ENCODE measurements around the gene PARVB. TPM values are rescaled to one million over a fixed set of nuclear protein-coding genes. Genes with fewer than 3 reads are reported as not detected.

PARVB gene
- total and polyA plus RNA-seq, 5 donors from 2014 or later, result 3.7 to 20.6 (median 6.2) TPM

DNA sequence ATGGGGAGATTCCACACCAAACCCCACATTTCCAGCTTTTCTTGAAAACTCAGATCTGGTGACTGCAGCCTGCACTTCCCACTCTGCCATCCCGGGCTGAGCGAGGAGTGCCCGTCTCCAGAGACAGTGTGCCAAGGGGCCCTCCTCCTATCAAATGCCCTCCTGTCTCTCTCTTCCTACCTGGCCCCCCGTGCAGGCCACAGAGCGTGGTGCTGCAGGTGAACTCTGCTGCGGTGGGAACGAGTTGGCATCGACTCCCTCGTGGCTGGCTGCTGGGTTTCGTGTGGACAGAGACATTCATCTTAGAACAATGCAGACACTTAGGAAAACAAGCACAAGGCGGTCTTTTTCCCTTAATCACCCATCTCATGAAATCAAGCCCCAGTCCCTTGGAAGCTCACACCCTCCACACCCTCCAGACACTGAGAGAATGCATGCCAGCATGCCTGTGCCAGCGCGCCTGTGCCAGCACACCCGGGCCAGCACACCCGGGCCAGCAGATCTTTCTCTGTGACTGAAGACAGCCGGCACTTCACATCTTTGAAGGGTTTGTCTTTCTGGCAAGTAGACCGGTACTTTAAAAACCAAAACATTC is 65.0 kb downstream of the PARVB start:
- no peaks in the 10 kb centered on the region for H3K36me3 ChIP-seq (ENCODE audit: control insufficient read depth, insufficient read depth, low read length)
- no peak for ATAC-seq (ENCODE audit: low read depth in 2 of 2)
- peaks cover 0 to 2% (median 0%) of the 10 kb centered on the region in 7 donors for H3K9me3 Mint-ChIP-seq
- H3K4me1 ChIP-seq (ENCODE audit: control insufficient read depth, insufficient read depth, low read length, poor library complexity, severe bottlenecking), result no peaks in the 10 kb centered on the region
- peaks cover 3% of the 10 kb centered on the region for H3K36me3 Mint-ChIP-seq
- no peaks in the 10 kb centered on the region for H3K27me3 ChIP-seq (ENCODE audit: control insufficient read depth, insufficient read depth, low read length)
- no peak overlapping the region for H3K4me3 Mint-ChIP-seq
- H3K27ac Mint-ChIP-seq, result no peak overlapping the region
- H3K27me3 Mint-ChIP-seq, result no peaks in the 10 kb centered on the region
- H3K4me3 ChIP-seq (ENCODE audit: low read depth, low read length), result no peak overlapping the region
- no peak for DNase-seq
- H3K9me3 ChIP-seq (ENCODE audit: control insufficient read depth in 2 of 2, low read length in 2 of 2), result no peaks in the 10 kb centered on the region
- no peak overlapping the region for H3K27ac ChIP-seq (ENCODE audit: insufficient read depth, low read length, poor library complexity, severe bottlenecking)
- H3K4me1 Mint-ChIP-seq, result peaks cover 0 to 13% (median 6%) of the 10 kb centered on the region in 4 donors

DNA sequence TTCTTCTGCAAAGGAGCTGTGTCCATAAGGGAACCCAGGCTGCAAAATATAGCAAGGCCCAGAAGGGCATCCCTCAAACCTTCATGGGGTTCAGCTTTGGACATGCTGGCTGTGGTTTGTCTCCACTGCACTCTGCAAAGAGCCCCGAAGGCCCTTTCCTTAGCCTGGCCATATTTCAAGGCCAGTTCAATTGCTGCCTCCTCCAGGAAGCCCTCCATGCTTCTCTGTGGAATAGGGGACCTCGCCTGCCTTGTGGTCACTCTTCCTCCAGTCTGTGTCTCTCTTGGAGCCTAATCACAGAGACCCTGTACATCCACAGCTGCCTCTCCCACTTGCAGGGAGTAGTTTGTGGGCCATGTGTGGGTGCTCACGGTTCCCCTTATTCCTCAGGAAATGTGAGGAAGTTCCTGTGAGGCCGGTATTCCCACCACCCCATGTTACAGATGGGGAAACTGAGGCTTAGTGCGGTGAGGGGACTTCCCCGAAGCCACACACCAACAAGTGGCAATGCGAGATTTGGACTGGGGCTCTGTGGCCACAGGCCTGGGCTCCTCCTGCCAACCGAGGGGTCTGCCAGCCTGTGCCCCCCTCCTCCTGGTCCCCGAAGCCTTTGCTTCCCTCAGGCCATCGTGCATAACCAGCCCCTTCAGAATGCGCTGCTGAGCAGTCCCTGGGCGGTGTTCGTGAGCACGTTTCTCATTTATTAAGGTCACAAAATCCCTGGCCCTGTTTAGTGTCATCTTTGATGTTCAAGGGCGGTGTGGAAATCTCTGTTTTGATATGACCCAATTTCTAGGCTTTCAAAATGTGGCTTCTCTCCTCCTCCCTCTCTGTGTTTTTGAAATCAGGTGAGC is 65.8 kb downstream of the PARVB start:
- H3K4me3 ChIP-seq (ENCODE audit: low read depth, low read length), result no peak overlapping the region
- H3K36me3 ChIP-seq (ENCODE audit: control insufficient read depth, insufficient read depth, low read length), result no peaks in the 10 kb centered on the region
- Mint-ChIP-seq H3K9me3 (peaks cover 0 to 1% (median 0%) of the 10 kb centered on the region in 7 donors), H3K4me1 (peaks cover 0 to 13% (median 6%) of the 10 kb centered on the region in 4 donors), H3K4me3 (no peak overlapping the region), H3K36me3 (peaks cover 6% of the 10 kb centered on the region), H3K27me3 (no peaks in the 10 kb centered on the region), H3K27ac (no peak overlapping the region)
- DNase-seq (no peak), ATAC-seq (ENCODE audit: low read depth in 2 of 2) (no peak)
- H3K9me3 ChIP-seq (ENCODE audit: control insufficient read depth in 2 of 2, low read length in 2 of 2), result no peaks in the 10 kb centered on the region
- no peak overlapping the region for H3K27ac ChIP-seq (ENCODE audit: insufficient read depth, low read length, poor library complexity, severe bottlenecking)
- H3K4me1 ChIP-seq (ENCODE audit: control insufficient read depth, insufficient read depth, low read length, poor library complexity, severe bottlenecking), result no peaks in the 10 kb centered on the region
- H3K27me3 ChIP-seq (ENCODE audit: control insufficient read depth, insufficient read depth, low read length), result no peaks in the 10 kb centered on the region

DNA sequence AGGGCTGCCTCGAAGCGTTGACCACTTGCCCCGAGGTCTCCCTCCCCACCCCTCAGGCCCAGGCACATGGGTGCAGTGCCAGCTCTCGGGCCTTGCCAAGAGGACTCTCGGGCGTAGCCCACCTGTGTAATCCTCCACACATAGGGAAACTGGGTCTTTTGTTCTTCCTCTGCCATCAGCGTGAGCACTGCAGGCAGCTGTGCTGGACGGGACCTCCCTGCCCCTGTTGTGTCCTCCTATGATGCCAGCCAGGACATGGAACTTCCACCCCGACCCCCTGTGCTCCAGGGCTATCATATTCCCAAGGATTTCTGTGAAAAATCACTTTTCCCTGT is 66.4 kb downstream of the PARVB start:
- Histone ChIP-seq H3K27ac (ENCODE audit: insufficient read depth, low read length, poor library complexity, severe bottlenecking) (no peak overlapping the region), H3K27me3 (ENCODE audit: control insufficient read depth, insufficient read depth, low read length) (no peaks in the 10 kb centered on the region), H3K36me3 (ENCODE audit: control insufficient read depth, insufficient read depth, low read length) (no peaks in the 10 kb centered on the region), H3K4me1 (ENCODE audit: control insufficient read depth, insufficient read depth, low read length, poor library complexity, severe bottlenecking) (no peaks in the 10 kb centered on the region), H3K9me3 (ENCODE audit: control insufficient read depth in 2 of 2, low read length in 2 of 2) (no peaks in the 10 kb centered on the region), H3K4me3 (ENCODE audit: low read depth, low read length) (no peak overlapping the region)
- no peak for DNase-seq
- Mint-ChIP-seq H3K9me3 (peaks cover 0 to 1% (median 0%) of the 10 kb centered on the region in 7 donors), H3K27ac (peak overlapping the region in 2 of 3 donors; percentile 42 to 52), H3K4me3 (no peak overlapping the region), H3K4me1 (peaks cover 0 to 12% (median 6%) of the 10 kb centered on the region in 4 donors), H3K36me3 (peaks cover 5% of the 10 kb centered on the region), H3K27me3 (no peaks in the 10 kb centered on the region)
- no peak for ATAC-seq (ENCODE audit: low read depth in 2 of 2)

DNA sequence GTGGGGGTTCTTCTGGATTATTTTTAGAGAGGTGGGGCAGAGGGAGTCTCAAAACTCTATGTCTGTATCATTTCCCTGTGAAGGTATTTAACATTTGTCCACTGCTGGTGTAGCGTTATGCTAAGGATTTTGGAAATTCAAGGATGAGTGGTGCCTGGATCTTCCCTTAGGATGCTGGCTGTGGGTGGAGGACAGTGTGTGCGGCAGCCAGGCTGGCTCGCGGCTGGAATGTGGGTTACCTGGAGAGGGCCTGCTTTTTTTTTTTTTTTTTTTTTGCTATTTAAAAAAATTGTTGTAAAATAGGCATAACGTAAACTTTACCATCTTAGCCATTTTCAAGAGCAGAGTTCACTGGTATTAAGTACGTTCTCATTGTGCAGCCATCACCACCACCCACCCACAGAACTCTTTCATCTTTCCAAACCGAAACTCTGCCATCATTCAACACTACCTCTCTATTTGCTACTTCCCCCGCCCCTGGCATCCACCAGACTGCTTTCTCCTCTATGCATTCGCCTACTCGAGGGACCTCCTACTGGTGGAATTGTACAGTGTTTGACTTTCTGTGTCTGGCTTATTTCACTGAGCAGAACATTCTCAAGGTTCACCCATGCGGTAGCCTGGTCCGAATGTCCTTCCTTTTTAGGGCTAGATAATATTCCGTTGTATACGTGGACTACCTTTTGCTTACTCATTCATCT is 67.1 kb downstream of the PARVB start:
- ATAC-seq (ENCODE audit: low read depth in 2 of 2), result peak in 1 of 2 donors; percentile 44
- Histone ChIP-seq H3K36me3 (ENCODE audit: control insufficient read depth, insufficient read depth, low read length) (no peaks in the 10 kb centered on the region), H3K27me3 (ENCODE audit: control insufficient read depth, insufficient read depth, low read length) (no peaks in the 10 kb centered on the region), H3K4me1 (ENCODE audit: control insufficient read depth, insufficient read depth, low read length, poor library complexity, severe bottlenecking) (no peaks in the 10 kb centered on the region), H3K4me3 (ENCODE audit: low read depth, low read length) (no peak overlapping the region), H3K9me3 (ENCODE audit: control insufficient read depth in 2 of 2, low read length in 2 of 2) (no peaks in the 10 kb centered on the region), H3K27ac (ENCODE audit: insufficient read depth, low read length, poor library complexity, severe bottlenecking) (no peak overlapping the region)
- Mint-ChIP-seq H3K9me3 (no peaks in the 10 kb centered on the region), H3K4me3 (no peak overlapping the region), H3K27ac (peak overlapping the region in 2 of 3 donors; percentile 42 to 52), H3K36me3 (peaks cover 3% of the 10 kb centered on the region), H3K4me1 (peaks cover 0 to 9% (median 5%) of the 10 kb centered on the region in 4 donors), H3K27me3 (no peaks in the 10 kb centered on the region)
- DNase-seq, result peak in 1 of 3 donors; percentile 69

DNA sequence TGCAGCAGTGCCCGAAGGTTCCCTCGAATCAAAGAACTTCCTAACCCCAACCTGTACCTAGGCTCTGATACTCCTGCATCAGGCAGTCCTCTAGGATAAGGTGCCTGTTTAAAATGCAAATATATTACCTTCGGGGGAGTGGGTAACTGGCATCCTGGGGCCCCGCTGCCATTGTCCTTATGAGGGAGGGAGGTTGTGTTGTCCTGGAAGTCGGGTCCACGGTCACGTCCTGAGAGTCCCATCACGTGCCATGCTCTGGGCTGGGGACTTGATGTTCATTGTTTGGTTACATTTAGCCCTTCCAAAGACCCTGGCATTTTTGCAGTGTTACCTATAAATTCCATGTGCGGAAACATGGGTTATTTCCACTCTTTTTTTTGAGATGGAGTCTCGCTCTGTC is 67.6 kb downstream of the PARVB start:
- ATAC-seq (ENCODE audit: low read depth in 2 of 2), result no peak
- H3K4me1 Mint-ChIP-seq, result peaks cover 0 to 9% (median 4%) of the 10 kb centered on the region in 4 donors
- Histone ChIP-seq H3K9me3 (ENCODE audit: control insufficient read depth in 2 of 2, low read length in 2 of 2) (no peaks in the 10 kb centered on the region), H3K36me3 (ENCODE audit: control insufficient read depth, insufficient read depth, low read length) (peaks cover 4% of the 10 kb centered on the region), H3K27ac (ENCODE audit: insufficient read depth, low read length, poor library complexity, severe bottlenecking) (no peak overlapping the region), H3K27me3 (ENCODE audit: control insufficient read depth, insufficient read depth, low read length) (no peaks in the 10 kb centered on the region), H3K4me3 (ENCODE audit: low read depth, low read length) (no peak overlapping the region), H3K4me1 (ENCODE audit: control insufficient read depth, insufficient read depth, low read length, poor library complexity, severe bottlenecking) (no peaks in the 10 kb centered on the region)
- H3K27me3 Mint-ChIP-seq, result no peaks in the 10 kb centered on the region
- H3K27ac Mint-ChIP-seq, result peak overlapping the region in 1 of 3 donors; percentile 52
- peaks cover 3% of the 10 kb centered on the region for H3K36me3 Mint-ChIP-seq
- H3K4me3 Mint-ChIP-seq, result no peak overlapping the region
- DNase-seq, result no peak
- H3K9me3 Mint-ChIP-seq, result no peaks in the 10 kb centered on the region

DNA sequence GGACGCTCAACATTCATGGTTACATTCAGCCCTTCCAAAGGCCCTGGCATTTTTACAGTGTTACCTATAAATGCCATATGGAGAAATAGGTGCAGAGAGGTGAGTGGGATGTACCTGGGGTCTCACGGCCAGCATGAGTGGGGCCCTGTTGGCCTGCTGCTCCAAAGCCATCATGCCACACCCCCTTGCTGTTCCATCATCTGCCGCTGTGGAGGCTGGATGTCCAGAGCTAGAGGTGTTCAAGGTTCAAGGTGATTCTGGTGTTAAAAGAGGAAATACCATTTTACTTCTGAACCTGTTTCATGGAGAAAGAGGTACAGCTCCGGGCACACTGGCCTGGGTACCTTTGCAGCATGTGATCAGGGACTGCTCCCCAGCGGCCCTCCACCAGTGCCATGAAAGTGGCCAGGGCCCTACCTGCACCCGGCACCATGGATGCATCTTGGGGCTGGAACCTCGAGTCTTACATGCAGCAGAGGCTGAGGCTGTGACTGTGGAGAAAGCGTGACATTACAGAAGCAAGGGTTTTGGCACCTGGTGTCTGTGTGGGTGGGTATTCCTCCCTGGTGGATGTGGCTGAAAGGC is 68.6 kb downstream of the PARVB start:
- DNase-seq (no peak), ATAC-seq (ENCODE audit: low read depth in 2 of 2) (no peak)
- Histone ChIP-seq H3K9me3 (ENCODE audit: control insufficient read depth in 2 of 2, low read length in 2 of 2) (no peaks in the 10 kb centered on the region), H3K4me3 (ENCODE audit: low read depth, low read length) (no peak overlapping the region), H3K4me1 (ENCODE audit: control insufficient read depth, insufficient read depth, low read length, poor library complexity, severe bottlenecking) (no peaks in the 10 kb centered on the region), H3K27me3 (ENCODE audit: control insufficient read depth, insufficient read depth, low read length) (no peaks in the 10 kb centered on the region), H3K36me3 (ENCODE audit: control insufficient read depth, insufficient read depth, low read length) (peaks cover 4% of the 10 kb centered on the region), H3K27ac (ENCODE audit: insufficient read depth, low read length, poor library complexity, severe bottlenecking) (no peak overlapping the region)
- Mint-ChIP-seq H3K36me3 (peaks cover 3% of the 10 kb centered on the region), H3K4me3 (no peak overlapping the region), H3K27me3 (no peaks in the 10 kb centered on the region), H3K4me1 (peaks cover 0 to 9% (median 4%) of the 10 kb centered on the region in 4 donors), H3K9me3 (no peaks in the 10 kb centered on the region), H3K27ac (no peak overlapping the region)

DNA sequence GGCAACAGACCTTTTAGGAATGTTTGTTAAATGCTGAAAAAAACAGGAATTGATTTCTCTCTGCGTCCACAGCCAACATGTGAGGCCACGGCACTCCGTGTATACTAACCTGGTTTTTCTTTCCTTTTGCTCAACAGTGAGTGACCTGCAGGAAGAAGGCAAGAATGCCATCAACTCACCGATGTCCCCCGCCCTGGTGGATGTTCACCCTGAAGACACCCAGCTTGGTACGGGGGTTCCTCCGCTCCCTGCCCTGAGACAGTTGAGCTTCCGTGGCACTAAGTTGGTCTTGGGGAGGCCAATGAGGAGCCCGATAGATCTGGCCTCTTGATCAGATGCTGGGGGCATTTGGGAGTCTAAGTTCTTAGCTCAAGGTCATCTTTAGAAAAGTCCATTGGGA is 69.7 kb downstream of the PARVB start:
- no peak overlapping the region for H3K27ac ChIP-seq (ENCODE audit: insufficient read depth, low read length, poor library complexity, severe bottlenecking)
- DNase-seq (no peak), ATAC-seq (ENCODE audit: low read depth in 2 of 2) (no peak)
- H3K36me3 ChIP-seq (ENCODE audit: control insufficient read depth, insufficient read depth, low read length), result peaks cover 4% of the 10 kb centered on the region
- H3K36me3 Mint-ChIP-seq, result peaks cover 3% of the 10 kb centered on the region
- H3K4me1 Mint-ChIP-seq, result peaks cover 0 to 9% (median 4%) of the 10 kb centered on the region in 4 donors
- no peaks in the 10 kb centered on the region for H3K27me3 Mint-ChIP-seq
- no peaks in the 10 kb centered on the region for H3K9me3 Mint-ChIP-seq
- no peaks in the 10 kb centered on the region for H3K27me3 ChIP-seq (ENCODE audit: control insufficient read depth, insufficient read depth, low read length)
- H3K4me3 ChIP-seq (ENCODE audit: low read depth, low read length), result no peak overlapping the region
- no peaks in the 10 kb centered on the region for H3K9me3 ChIP-seq (ENCODE audit: control insufficient read depth in 2 of 2, low read length in 2 of 2)
- H3K27ac Mint-ChIP-seq, result no peak overlapping the region
- no peaks in the 10 kb centered on the region for H3K4me1 ChIP-seq (ENCODE audit: control insufficient read depth, insufficient read depth, low read length, poor library complexity, severe bottlenecking)
- no peak overlapping the region for H3K4me3 Mint-ChIP-seq

Measured in CD4-positive, CD25-positive, alpha-beta regulatory T cell (primary cell).